ENCODE results near the gene ANXA9. TPM values are rescaled to one million over a fixed set of nuclear protein-coding genes. Genes with fewer than 3 reads are reported as not detected.

Gene ANXA9
- total RNA-seq, 1 donor from 2014 or later, result not detected

DNA sequence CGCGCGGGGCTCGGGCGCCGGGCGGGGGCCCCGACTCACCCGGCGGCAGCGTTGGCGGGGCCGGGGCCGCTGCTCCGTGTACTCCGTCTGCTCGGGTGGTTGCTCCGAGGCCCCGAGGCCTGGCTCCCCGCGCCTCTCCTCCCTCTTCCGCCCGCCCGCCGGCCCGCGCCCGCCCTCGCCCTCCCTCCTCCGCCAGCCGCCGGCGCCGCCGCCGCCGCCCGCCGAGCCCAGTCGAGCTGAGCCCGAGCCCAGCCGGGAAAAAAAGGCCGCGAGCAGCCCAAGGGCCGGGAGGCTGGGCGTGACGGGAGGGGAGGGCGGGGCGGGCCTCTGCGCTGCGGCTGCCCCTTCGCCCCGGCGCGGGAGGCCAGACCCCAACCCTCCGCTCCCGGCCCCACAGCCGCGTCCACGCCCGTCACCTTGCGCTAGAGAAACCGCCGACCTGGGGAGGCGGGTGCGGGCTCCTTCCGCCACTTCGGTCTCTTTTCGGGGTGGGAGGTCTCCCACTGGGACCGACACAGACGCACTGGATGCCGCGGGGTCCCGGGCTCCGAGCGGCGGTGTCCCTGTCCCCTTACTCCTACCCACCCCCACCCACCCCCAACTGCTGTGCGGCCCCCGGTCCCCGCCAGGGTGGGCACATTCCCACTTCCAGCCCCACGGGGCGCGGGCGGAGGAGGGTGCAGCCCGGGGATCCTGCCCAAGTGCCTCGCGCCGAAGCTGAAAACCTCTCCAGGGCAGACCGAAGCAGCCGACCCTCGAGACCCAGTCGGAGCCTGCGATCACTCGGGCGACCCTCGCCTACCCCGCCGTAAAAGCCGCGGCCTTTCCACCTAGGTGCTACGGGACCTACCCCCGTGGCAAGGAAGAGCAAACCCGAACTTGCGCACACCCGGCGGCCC lies 7.3 kb upstream of the ANXA9 start, which contains the start of gene CERS2:
TSS of gene CERS2 (minus strand) at position 256 of the 899 bp plus-strand sequence. CDS start 5,745 bp downstream, outside the sequence.
- H3K4me1 Mint-ChIP-seq (ENCODE audit: low read depth, unreplicated experiment), result peaks cover 29% of the 10 kb centered on the region

GRCh38 chr1:150976401-150976821 lies 5.7 kb upstream of the ANXA9 start:
- TF ChIP-seq, protein P1, sequence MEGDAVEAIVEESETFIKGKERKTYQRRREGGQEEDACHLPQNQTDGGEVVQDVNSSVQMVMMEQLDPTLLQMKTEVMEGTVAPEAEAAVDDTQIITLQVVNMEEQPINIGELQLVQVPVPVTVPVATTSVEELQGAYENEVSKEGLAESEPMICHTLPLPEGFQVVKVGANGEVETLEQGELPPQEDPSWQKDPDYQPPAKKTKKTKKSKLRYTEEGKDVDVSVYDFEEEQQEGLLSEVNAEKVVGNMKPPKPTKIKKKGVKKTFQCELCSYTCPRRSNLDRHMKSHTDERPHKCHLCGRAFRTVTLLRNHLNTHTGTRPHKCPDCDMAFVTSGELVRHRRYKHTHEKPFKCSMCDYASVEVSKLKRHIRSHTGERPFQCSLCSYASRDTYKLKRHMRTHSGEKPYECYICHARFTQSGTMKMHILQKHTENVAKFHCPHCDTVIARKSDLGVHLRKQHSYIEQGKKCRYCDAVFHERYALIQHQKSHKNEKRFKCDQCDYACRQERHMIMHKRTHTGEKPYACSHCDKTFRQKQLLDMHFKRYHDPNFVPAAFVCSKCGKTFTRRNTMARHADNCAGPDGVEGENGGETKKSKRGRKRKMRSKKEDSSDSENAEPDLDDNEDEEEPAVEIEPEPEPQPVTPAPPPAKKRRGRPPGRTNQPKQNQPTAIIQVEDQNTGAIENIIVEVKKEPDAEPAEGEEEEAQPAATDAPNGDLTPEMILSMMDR (IDR thresholded peaks at IDR 0.05; ENCODE audit: partially characterized antibody, unreplicated experiment), result no peak
- H3K27me3 Mint-ChIP-seq (ENCODE audit: unreplicated experiment), result peaks cover 7% of the 10 kb centered on the region
- H3K9me3 Mint-ChIP-seq (ENCODE audit: unreplicated experiment), result peaks cover 4% of the 10 kb centered on the region
- no peaks in the 10 kb centered on the region for H3K36me3 Mint-ChIP-seq (ENCODE audit: unreplicated experiment)
- no peak overlapping the region for H3K27ac Mint-ChIP-seq (ENCODE audit: unreplicated experiment)
- H3K4me3 Mint-ChIP-seq (ENCODE audit: unreplicated experiment), result peak overlapping the region; percentile 30
- H3K4me1 Mint-ChIP-seq (ENCODE audit: low read depth, unreplicated experiment), result peaks cover 22% of the 10 kb centered on the region
- no peak for DNase-seq

More for the DNA sequence above, 7.3 kb upstream of the ANXA9 start, which contains the start of gene CERS2:
- TF ChIP-seq, protein P1 (IDR thresholded peaks at IDR 0.05; ENCODE audit: partially characterized antibody, unreplicated experiment), result peak; percentile 9
- peak; percentile 85 for DNase-seq
- Mint-ChIP-seq H3K27me3 (ENCODE audit: unreplicated experiment) (peaks cover 7% of the 10 kb centered on the region), H3K27ac (ENCODE audit: unreplicated experiment) (peak within 1 kb of the TSS; percentile 70), H3K9me3 (ENCODE audit: unreplicated experiment) (peaks cover 4% of the 10 kb centered on the region), H3K36me3 (ENCODE audit: unreplicated experiment) (no peaks in the 10 kb centered on the region), H3K4me3 (ENCODE audit: unreplicated experiment) (peak within 1 kb of the TSS; percentile 82)

GRCh38 chr1:150976879-150977694 lies 5.0 kb upstream of the ANXA9 start:
- H3K36me3 Mint-ChIP-seq (ENCODE audit: unreplicated experiment), result no peaks in the 10 kb centered on the region
- peaks cover 7% of the 10 kb centered on the region for H3K27me3 Mint-ChIP-seq (ENCODE audit: unreplicated experiment)
- H3K4me3 Mint-ChIP-seq (ENCODE audit: unreplicated experiment), result no peak overlapping the region
- TF ChIP-seq, protein P1 (IDR thresholded peaks at IDR 0.05; ENCODE audit: partially characterized antibody, unreplicated experiment), result no peak
- no peak overlapping the region for H3K27ac Mint-ChIP-seq (ENCODE audit: unreplicated experiment)
- no peak for DNase-seq
- peaks cover 4% of the 10 kb centered on the region for H3K9me3 Mint-ChIP-seq (ENCODE audit: unreplicated experiment)
- H3K4me1 Mint-ChIP-seq (ENCODE audit: low read depth, unreplicated experiment), result peaks cover 23% of the 10 kb centered on the region

DNA sequence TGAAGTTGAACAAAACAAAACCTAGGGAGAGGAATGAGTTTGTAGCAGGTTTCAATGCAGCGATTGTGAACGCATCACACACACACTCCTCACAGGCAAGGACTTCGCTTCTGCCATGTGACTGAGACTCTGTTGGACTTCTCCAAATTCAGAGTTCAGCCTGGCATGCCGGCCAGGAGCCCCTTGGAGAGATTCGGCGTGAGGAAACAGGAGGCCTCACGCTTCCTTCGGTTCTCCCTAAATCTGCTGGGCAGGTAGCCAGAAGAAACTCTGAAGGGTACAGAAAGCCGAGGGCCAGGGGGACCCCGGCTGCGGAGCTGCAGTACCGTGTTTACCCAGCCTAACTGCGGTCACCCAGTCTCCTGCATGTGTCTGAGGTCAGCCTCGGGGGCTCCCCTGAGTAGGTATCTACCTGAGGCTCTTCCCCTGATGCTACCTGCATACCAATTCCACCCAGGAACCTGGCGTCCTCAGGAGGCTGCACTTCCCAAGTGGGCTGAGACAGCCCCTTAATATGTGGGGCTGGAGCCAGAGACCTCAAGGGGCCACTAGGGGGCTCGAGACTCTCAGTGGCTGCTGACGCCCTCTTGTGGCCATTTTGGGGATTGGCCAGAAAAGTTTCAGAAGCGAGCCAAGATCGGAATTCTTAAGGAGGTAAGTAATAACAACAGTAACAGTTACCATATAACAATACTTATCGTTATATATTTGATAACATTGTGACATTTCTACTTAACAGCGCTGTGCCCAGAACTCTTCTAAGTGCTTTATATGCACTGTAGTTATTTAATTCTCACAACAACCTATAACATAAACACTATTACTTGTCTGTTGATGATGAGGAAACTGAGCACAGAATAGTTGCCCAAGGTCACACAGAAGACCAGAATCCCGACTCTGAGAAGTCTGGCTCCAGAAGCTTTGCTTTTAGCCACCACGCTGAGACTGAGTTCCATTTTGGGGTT lies 2.7 kb upstream of the ANXA9 start:
- Mint-ChIP-seq H3K9me3 (ENCODE audit: unreplicated experiment) (no peaks in the 10 kb centered on the region), H3K27ac (ENCODE audit: unreplicated experiment) (no peak overlapping the region), H3K36me3 (ENCODE audit: unreplicated experiment) (no peaks in the 10 kb centered on the region), H3K27me3 (ENCODE audit: unreplicated experiment) (peaks cover 7% of the 10 kb centered on the region), H3K4me3 (ENCODE audit: unreplicated experiment) (no peak overlapping the region), H3K4me1 (ENCODE audit: low read depth, unreplicated experiment) (peaks cover 11% of the 10 kb centered on the region)
- TF ChIP-seq, protein P1 (IDR thresholded peaks at IDR 0.05; ENCODE audit: partially characterized antibody, unreplicated experiment), result peak; percentile 100
- DNase-seq, result peak; percentile 87
